GM11168 (cell line): ENCODE data around the gene KBTBD8.

Experiments used
- in situ Hi-C: fragments of 300-500 bp; cut with MboI; formaldehyde crosslinking; loops from one replicate; pipeline ENCODE4 v1.12.0; 2022; ENCODE audit warnings: low sequenced_read_pairs; ENCODE audit not compliant: unreplicated experiment

The KBTBD8 gene

GRCh38 chr3:67030785-67031740 lies 33.0 kb downstream of the KBTBD8 start:
- in situ Hi-C loops: no loop called here

GRCh38 chr3:67031986-67032385 lies 33.9 kb downstream of the KBTBD8 start:
- in situ Hi-C loops: no loop called here

DNA sequence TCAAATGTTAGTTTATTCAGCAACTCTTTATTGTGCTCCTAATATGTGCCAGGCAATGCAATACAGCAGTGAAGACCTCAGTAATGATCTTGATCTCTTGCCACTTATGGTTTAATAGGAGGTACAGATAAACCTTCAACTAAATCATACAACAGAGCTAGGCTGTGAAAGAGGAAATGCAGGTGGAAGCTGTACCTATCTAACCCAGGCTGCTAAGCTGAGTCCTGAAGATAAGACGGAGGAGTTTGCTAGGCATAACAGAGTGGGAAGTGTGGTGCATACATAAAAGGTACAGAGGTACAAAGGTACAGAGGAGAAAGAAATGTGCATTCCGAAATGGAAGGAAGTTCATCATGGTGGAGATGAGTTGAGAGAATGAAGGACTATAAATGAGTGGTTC lies 35.0 kb downstream of the KBTBD8 start:
- in situ Hi-C loops: no loop called here

DNA sequence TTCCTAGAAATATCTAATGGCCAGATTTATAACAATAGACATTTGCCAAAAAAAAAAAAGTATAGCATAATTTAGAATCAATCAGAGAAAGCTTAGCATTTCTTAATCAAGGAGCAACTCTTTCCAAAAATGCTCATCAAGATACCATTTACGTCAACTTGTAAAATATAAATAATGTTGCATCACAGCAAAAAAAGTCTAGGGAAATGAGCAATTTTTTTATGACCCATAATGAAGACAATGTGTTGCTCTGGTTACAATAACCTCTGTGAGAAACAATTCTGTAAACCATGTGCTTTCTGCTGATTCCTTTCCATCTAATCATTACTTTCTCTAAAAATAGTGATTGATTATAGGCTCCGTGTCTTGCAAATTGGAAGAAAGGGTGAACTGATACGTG lies 36.3 kb downstream of the KBTBD8 start:
- in situ Hi-C loops: no loop called here

DNA sequence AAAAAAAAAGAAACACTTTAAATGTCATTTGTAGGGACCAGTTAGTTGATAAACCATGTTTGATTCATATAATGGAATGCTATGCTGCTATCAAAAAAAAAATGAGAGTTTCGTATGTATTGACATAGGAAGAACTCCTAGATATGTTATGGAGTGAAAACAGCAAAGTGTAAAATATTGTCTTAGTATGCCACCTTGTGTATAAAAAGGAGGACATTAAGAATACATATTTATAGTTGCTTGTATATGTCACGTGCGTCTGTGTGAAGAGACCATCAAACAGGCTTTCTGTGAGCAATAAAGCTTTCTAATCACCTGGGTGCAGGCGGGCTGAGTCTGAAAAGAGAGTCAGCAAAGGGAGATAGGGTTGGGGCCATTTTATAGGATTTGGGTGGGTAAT lies 39.5 kb downstream of the KBTBD8 start:
- in situ Hi-C loops: no loop called here

DNA sequence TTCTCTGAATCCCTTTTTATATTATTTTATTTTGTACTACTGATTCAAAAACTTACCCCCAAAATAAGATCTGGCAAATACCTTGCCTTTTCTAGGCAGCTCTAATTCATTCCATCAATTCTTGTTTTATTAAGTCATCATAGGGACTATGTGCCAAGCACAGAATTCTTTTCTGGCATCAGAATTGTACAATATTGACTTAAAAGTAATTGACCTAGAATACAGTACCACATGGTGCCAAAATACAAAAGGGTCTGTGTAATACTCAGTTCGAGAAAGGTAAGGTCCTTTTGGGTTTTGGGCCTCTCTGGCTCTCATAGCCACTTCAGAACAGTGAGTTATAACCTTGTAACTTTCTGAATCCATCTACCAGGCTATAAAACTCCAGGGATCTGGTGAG lies 46.2 kb downstream of the KBTBD8 start:
- in situ Hi-C loops: no loop called here

DNA sequence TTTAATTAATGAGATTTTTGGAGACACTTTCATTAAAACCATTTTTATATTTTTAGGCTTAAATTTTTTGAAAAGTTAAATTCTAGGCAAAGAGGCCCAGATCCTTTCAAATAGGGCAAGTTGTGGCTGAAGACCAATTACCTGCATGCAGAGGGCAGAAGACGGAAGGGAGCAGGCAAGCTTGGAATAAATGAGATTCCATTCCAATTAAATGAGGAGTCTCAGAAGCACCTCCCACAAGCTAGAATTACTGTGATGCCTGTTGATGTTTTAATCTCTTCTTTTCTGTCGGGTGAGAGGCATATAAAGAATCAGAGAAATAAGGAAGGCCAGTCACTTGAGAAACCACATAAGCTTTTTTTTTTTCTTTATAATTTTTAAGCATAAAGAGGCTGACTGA lies 46.8 kb downstream of the KBTBD8 start:
- in situ Hi-C loops: no loop called here

DNA sequence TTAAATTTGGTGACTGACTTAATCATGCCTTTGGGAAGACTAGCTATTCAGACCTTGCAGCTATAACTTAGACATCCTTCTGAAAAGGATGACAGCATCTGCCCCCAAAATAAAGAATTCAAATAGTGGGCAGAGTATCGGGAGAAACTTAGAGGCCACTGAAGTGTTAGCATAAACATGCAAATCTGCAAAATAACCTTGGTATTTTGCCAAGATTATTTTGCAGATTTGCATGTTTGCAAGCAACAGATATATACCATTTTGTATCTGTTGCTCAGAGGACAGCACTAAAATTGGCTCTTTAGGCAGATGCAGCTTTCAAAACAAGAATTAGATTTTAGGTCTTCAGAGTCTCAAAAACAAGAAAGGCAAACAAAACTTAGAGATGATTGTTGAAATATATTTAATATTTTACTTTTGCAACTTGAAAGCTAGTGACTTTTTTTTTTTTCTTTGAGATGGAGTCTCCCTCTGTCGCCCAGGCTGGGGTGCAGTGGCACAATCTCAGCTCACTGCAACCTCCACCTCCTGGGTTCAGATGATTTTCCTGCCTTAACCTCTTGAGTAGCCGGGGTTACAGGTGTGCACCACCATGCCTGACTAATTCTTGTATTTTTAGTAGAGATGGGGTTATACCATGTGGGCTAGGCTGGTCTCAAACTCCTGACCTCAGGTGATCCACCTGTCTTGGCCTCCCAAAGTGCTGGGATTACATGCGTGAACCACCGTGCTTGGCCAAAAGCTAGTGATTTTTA lies 47.8 kb downstream of the KBTBD8 start:
- in situ Hi-C loops: no loop called here

DNA sequence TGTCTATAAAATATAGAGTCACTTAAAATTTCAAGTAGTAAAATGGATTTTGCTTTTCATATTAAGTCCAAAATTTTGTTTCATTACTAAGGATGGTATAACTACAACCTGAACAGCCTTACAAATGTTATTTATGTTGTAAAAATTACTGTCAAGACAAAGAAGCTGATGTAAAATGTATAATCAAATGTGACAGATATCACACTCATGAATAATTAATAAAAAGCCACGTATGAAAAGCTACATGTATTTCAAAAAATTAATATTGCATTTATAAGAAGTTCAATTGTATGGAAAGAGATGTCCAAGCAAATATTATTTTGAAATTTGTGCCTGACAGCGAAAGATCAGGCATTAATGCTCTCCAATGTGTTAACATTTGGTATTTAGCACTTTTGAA lies 48.9 kb downstream of the KBTBD8 start:
- in situ Hi-C loops: no loop called here

DNA sequence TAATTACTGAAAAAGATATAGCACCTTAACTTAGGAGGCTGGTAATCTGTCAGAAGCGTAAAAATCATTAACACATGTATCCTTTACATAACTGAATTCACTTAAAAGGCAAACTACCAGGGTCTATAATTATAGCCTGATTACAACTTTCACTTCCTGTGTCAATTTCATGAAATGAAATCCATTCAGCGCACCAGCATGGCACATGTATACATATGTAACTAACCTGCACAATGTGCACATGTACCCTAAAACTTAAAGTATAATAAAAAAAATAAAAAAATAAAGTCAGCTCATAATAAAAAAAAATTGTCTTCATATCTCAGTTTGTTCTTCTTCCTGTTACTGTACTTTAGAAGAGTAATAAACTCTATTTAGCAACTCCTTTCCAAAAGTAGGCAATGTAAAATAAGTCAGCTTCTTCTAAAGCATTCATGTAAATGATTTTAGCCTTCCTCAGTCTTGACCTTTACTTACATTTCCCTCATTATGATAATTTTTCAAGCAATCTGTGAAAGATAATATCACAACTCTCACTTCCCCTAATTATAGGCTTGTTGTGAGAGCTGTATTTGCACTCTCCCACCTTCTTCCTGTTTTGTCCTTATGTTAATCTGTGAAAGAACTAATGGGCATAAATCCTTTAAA lies 50.1 kb downstream of the KBTBD8 start:
- in situ Hi-C loops: no loop called here

DNA sequence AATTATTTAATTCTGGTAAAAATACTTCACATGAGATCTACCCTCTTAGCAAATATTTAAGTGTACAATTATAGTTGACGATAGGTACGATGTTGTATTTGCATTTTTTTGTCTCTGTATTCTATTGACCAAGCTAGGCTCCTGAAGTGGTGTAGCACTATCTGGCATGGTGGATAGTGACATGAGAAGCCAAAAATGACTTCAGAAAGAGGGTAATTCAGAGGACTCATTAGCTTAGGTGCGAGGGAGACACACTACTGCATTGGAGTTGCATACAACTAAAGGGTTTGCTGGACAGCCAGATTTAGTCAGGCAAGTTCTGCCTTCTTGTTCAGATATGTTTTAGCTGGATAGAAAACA lies 50.6 kb downstream of the KBTBD8 start:
- in situ Hi-C loops: no loop called here

GRCh38 chr3:67059443-67059842 lies 61.3 kb downstream of the KBTBD8 start:
- in situ Hi-C loops: no loop called here
